Sigmoid colon (tissue), 7 donors: ENCODE data around the gene DNAH6. TPM values are rescaled to one million over a fixed set of nuclear protein-coding genes. Genes with fewer than 3 reads are reported as not detected.

Experiments
- DNase-seq: peaks from one replicate; pipeline ENCODE4 v3.0.0-alpha.2; 2019
- H3K27ac ChIP-seq, 4 donors: fragments of 200-600 bp; sonication (generic); one replicate each; pipeline ENCODE4 v1.5.1; 2016 to 2019; ENCODE audit warnings: mild to moderate bottlenecking in 1 of 4
- H3K27me3 ChIP-seq, 3 donors: fragments of 200-600 bp; sonication (generic); one replicate each; pipeline ENCODE4 v1.5.1; 2019; ENCODE audit warnings: mild to moderate bottlenecking in 1 of 3
- H3K36me3 ChIP-seq, 4 donors: fragments of 200-600 bp; sonication (generic); one replicate each; pipeline ENCODE4 v1.5.1; 2016 to 2019
- H3K4me1 ChIP-seq, 4 donors: fragments of 200-600 bp; sonication (generic); one replicate each; pipeline ENCODE4 v1.5.1; 2017 to 2019
- H3K4me3 ChIP-seq, 4 donors: fragments of 200-600 bp; sonication (generic); one replicate each; pipeline ENCODE4 v1.5.1; 2017 to 2019; ENCODE audit warnings: mild to moderate bottlenecking in 2 of 4, moderate library complexity in 1 of 4
- H3K9me3 ChIP-seq, 4 donors: fragments of 200-600 bp in 3 of 4; sonication (generic) in 3 of 4; one replicate each; pipeline versions ENCODE4 v1.5.1 to v1.6.1; 2013 to 2019
- EP300 ChIP-seq, 4 donors: sonication (generic); formaldehyde crosslinking; IDR thresholded peaks; one replicate each; pipeline ENCODE4 v1.6.1; 2017; ENCODE audit warnings: antibody characterized with exemption in 4 of 4
- POLR2A ChIP-seq, 2 donors: fragments of 450-650 bp; IDR thresholded peaks; one replicate each; pipeline ENCODE4 v1.6.1; 2016; ENCODE audit warnings: antibody characterized with exemption in 2 of 2, mild to moderate bottlenecking in 2 of 2, moderate library complexity in 2 of 2
- POLR2AphosphoS5 ChIP-seq, 4 donors: sonication (generic); formaldehyde crosslinking; IDR thresholded peaks; one replicate each; pipeline ENCODE4 v1.6.1; 2017; ENCODE audit warnings: antibody characterized with exemption in 4 of 4
- WGBS, 2 donors: extraction: QIAGEN DNeasy Blood & Tissue Kit; methylation state at CpG; one replicate each; pipeline ENCODE4 v1.1.7; 2013; 5-methylcytosine and 5-hydroxymethylcytosine counted together
- intact Hi-C: fragments of 100-400 bp; cut with DNase I; formaldehyde crosslinking; loops from one replicate; pipeline ENCODE4 v1.15.1; 2023
- polyA plus RNA-seq, 3 donors: library from polyadenylated mRNA; stranded (reverse); fragments of 200-250 nt; gene quantifications; one replicate each; pipeline ENCODE4 v1.2.3, GENCODE V29; 2013
- total RNA-seq, 4 donors: library from RNA; depleted of rRNA; stranded (reverse); fragments of >200 nt; gene quantifications; one replicate each; pipeline ENCODE4 v1.1.0, GENCODE V29; 2016
- TF ChIP-seq, protein P1 (sequence below), 4 experiments: fragments of 450-650 bp in 3 of 4; fragments of 200-600 bp in 1 of 4; IDR thresholded peaks; one replicate each; pipeline ENCODE4 v1.5.1; 2016 to 2019; ENCODE audit warnings: antibody characterized with exemption in 4 of 4, mild to moderate bottlenecking in 3 of 4, moderate library complexity in 2 of 4
- donor health status: healthy with polysubstance abuse.
- donor health status: Bipolar disorder and iron deficiency.
- donor health status: healthy.

The DNAH6 gene
- total and polyA plus RNA-seq, 7 donors, result 0.20 to 0.55 (median 0.36) TPM; not detected in 2

DNA sequence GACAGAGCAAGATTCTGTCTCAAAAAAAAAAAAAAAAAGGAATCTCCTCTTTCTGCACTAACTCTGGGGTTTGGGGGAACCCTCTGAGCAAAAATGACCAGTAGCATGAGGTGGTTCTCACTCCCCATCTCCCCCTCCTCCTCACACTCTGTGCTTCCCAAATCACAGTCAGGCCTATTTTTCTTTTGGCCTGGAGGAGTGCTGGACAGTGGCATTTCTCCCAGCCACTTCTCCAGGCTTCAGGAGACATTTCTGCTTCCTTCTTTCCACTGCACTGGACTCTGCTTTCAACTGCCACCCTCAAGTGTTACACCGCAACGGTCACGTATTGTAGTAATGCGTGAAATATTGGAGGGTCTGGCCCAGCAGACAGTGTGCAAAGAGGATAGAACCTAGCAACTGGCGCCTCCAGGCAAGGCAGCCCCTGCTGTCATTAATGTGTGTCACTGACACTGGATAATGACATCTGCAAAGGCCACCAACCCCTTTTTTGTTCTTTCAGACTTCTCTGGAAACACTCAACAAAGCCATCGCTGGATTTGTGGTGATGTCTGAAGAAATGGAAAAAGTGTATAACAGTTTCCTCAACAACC is 295.6 kb downstream of the DNAH6 start:
- WGBS, 2 donors, result 96 to 98% methylated on average over 6 of the region's 6 CpGs
- TF ChIP-seq EP300 (IDR thresholded peaks at IDR 0.05), result no peak
- no peak for TF ChIP-seq POLR2A (IDR thresholded peaks at IDR 0.05)
- TF ChIP-seq POLR2AphosphoS5 (IDR thresholded peaks at IDR 0.05), result no peak
- TF ChIP-seq, protein P1, sequence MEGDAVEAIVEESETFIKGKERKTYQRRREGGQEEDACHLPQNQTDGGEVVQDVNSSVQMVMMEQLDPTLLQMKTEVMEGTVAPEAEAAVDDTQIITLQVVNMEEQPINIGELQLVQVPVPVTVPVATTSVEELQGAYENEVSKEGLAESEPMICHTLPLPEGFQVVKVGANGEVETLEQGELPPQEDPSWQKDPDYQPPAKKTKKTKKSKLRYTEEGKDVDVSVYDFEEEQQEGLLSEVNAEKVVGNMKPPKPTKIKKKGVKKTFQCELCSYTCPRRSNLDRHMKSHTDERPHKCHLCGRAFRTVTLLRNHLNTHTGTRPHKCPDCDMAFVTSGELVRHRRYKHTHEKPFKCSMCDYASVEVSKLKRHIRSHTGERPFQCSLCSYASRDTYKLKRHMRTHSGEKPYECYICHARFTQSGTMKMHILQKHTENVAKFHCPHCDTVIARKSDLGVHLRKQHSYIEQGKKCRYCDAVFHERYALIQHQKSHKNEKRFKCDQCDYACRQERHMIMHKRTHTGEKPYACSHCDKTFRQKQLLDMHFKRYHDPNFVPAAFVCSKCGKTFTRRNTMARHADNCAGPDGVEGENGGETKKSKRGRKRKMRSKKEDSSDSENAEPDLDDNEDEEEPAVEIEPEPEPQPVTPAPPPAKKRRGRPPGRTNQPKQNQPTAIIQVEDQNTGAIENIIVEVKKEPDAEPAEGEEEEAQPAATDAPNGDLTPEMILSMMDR (IDR thresholded peaks at IDR 0.05), result no peak
- no peaks in the 10 kb centered on the region for H3K4me1 ChIP-seq
- no peak for DNase-seq
- intact Hi-C loops, result no loop called here
- no peak overlapping the region for H3K4me3 ChIP-seq
- H3K27me3 ChIP-seq, result no peaks in the 10 kb centered on the region
- peaks cover 0 to 1% (median 0%) of the 10 kb centered on the region in 4 donors for H3K9me3 ChIP-seq
- no peak overlapping the region for H3K27ac ChIP-seq
- H3K36me3 ChIP-seq, result no peaks in the 10 kb centered on the region

DNA sequence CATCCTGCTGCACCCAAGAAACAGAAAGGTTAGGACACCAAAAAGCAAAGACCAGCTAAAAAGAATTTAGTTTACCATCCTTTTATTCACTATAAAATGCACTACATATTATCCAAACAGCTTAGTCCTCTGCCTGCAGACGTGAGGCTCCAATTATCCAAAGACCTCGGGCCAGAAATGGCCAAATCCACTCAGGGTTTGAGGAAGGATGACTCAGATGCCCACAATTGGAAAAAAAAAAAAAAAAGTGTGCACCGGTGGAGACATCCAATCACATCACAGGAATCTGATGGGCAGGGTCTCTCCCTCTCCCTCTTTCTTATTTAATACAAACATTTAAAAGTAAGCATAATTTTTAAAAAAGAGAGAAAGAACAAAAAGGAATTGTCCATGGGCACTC is 298.8 kb downstream of the DNAH6 start:
- 81 to 84% methylated on average over 3 of the region's 3 CpGs for whole genome bisulfite sequencing, 2 donors
- TF ChIP-seq EP300 (IDR thresholded peaks at IDR 0.05) (no peak), POLR2A (IDR thresholded peaks at IDR 0.05) (no peak), POLR2AphosphoS5 (IDR thresholded peaks at IDR 0.05) (no peak)
- TF ChIP-seq, protein P1 (IDR thresholded peaks at IDR 0.05), result no peak
- DNase-seq, result no peak

DNA sequence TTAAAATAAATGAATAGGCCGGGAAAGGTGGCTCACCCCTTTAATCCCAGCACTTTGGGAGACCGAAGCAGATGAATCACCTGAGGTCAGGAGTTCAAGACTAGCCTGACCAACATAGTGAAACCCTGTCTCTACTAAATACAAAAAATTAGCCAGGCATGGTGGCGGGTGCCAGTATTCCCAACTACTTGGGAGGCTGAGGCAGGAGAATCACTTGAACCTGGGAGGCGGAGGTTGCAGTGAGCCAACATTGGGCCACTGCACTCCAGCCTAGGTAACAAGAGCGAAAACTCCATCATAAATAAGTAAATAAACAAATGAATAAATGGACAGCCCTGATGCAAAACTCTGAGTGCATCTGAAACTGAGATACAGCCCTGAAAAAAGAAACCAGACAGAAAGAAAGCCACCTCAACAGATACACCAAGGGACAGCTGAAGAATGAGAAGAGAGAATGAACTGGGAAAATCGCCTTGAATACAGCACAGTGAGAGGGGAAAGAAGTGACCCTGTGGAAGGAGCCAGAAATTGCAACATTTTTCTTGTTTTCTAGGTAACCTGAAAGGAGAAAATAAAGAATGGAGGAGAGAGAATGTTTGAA is 300.2 kb downstream of the DNAH6 start:
- intact Hi-C loops, result no loop called here

More for the DNA sequence above, 298.8 kb downstream of the DNAH6 start:
- Histone ChIP-seq H3K4me3 (no peak overlapping the region), H3K9me3 (peaks cover 0 to 1% (median 0%) of the 10 kb centered on the region in 4 donors), H3K36me3 (no peaks in the 10 kb centered on the region), H3K4me1 (no peaks in the 10 kb centered on the region), H3K27ac (no peak overlapping the region), H3K27me3 (no peaks in the 10 kb centered on the region)
- intact Hi-C loops, result no loop called here

DNA sequence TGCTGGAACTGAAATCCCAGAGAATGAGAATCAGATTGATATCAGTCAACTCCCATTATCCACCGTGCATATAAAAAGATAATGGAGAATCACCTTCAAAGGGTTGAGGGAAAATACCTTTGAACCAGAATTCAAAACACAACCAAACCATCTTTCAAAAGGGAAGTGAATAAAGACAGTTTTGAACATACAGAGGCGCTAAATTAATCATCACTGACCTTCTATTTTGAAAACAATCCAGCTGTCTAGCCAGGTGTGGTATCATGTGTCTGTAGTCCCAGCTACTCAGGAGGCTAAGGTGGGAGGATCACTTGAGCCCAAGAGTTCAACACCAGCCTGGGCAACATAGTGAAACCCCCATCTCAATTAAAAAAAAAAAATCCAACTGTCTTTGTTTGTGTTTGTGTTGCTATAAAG is 300.9 kb downstream of the DNAH6 start:
- intact Hi-C loops, result no loop called here
- no peaks in the 10 kb centered on the region for H3K4me1 ChIP-seq
- H3K9me3 ChIP-seq, result peaks cover 0 to 1% (median 0%) of the 10 kb centered on the region in 4 donors
- TF ChIP-seq, protein P1 (IDR thresholded peaks at IDR 0.05), result no peak
- TF ChIP-seq POLR2A (IDR thresholded peaks at IDR 0.05) (no peak), EP300 (IDR thresholded peaks at IDR 0.05) (no peak), POLR2AphosphoS5 (IDR thresholded peaks at IDR 0.05) (no peak)
- no peak overlapping the region for H3K4me3 ChIP-seq
- no peaks in the 10 kb centered on the region for H3K27me3 ChIP-seq
- H3K27ac ChIP-seq, result no peak overlapping the region
- WGBS, 2 donors, result 62 to 79% methylated on average over 2 of the region's 2 CpGs
- no peak for DNase-seq
- no peaks in the 10 kb centered on the region for H3K36me3 ChIP-seq

More for the DNA sequence above, 300.2 kb downstream of the DNAH6 start:
- TF ChIP-seq, protein P1 (IDR thresholded peaks at IDR 0.05), result no peak
- TF ChIP-seq EP300 (IDR thresholded peaks at IDR 0.05) (no peak), POLR2A (IDR thresholded peaks at IDR 0.05) (no peak), POLR2AphosphoS5 (IDR thresholded peaks at IDR 0.05) (no peak)
- no peaks in the 10 kb centered on the region for H3K4me1 ChIP-seq
- H3K36me3 ChIP-seq, result no peaks in the 10 kb centered on the region
- no peak overlapping the region for H3K27ac ChIP-seq
- H3K4me3 ChIP-seq, result no peak overlapping the region
- H3K9me3 ChIP-seq, result peaks cover 0 to 1% (median 0%) of the 10 kb centered on the region in 4 donors
- DNase-seq, result no peak
- WGBS, 2 donors, result 93 to 97% methylated on average over 6 of the region's 6 CpGs
- no peaks in the 10 kb centered on the region for H3K27me3 ChIP-seq
